Right renal pelvis (tissue), 4 donors: ENCODE results near the gene ABLIM2. TPM values are rescaled to one million over a fixed set of nuclear protein-coding genes. Genes with fewer than 3 reads are reported as not detected.

ENCODE experiments used
- DNase-seq, 4 donors: peaks; one replicate each; pipeline ENCODE4 v3.0.0-alpha.2; 2013; ENCODE audit warnings: low read depth in 4 of 4, low spot score in 3 of 4, missing footprints in 1 of 4
- polyA plus RNA-seq, 4 donors: library from polyadenylated mRNA; unstranded; fragments of 120-200 nt; gene quantifications; one replicate each; pipeline ENCODE4 v1.2.1, GENCODE V29; 2013; ENCODE audit not compliant: insufficient read length in 4 of 4

The ABLIM2 gene
- polyA plus RNA-seq, 4 donors, result 6.4 to 7.6 (median 7.5) TPM

GRCh38 chr4:7971881-7972500 lies 186.6 kb downstream of the ABLIM2 start:
- no peak for DNase-seq

DNA sequence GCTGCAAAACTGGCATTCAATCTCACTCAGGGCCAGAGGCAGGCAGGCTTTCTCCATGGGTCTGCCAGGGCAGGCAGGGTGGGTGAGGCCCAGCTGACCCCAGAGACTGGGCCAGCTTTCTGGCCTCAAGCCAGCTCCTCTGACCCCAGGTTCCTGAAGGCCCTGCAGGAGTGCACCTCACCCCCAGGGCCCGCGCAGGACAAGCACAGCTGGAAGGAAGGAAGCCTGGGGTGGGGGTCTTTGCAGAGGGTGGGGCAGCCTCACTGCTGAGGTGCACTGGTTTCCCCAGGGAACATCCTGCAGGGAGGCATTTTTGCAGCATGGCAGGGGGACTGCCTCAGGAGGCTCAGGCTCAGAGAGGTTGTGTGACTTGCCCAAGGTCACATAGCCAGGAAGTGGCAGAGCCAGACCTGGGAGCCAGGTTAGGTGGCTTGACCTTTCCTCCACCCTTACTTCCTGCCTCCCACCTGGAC lies 187.4 kb downstream of the ABLIM2 start:
- DNase-seq, result no peak

GRCh38 chr4:7970361-7970946 lies 188.2 kb downstream of the ABLIM2 start:
- DNase-seq, result no peak

- DNase-seq, result no peak
Measured at GRCh38 chr4:7968262-7968896, 190.2 kb downstream of the ABLIM2 start.

- DNase-seq, result no peak
Measured at GRCh38 chr4:7967501-7968261, 190.9 kb downstream of the ABLIM2 start.

DNA sequence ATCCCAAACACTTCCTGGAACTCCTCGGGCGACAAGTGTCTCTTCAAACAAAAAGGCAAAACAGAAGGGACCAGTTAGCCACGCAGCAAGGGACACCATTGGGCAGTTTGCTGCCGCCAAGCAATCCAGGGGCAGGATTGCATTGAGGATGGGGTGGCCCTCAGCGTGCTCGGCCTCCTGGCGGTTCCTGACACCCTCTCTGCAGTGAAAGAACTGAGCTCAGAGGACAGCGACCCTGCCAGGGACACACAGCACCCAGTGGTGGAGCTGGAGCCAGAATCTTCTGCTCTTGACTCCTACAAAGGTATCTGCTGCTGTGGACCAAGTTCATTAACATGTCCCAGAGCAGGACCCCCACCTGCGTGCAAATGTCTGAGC lies 191.6 kb downstream of the ABLIM2 start:
- DNase-seq, result no peak

DNA sequence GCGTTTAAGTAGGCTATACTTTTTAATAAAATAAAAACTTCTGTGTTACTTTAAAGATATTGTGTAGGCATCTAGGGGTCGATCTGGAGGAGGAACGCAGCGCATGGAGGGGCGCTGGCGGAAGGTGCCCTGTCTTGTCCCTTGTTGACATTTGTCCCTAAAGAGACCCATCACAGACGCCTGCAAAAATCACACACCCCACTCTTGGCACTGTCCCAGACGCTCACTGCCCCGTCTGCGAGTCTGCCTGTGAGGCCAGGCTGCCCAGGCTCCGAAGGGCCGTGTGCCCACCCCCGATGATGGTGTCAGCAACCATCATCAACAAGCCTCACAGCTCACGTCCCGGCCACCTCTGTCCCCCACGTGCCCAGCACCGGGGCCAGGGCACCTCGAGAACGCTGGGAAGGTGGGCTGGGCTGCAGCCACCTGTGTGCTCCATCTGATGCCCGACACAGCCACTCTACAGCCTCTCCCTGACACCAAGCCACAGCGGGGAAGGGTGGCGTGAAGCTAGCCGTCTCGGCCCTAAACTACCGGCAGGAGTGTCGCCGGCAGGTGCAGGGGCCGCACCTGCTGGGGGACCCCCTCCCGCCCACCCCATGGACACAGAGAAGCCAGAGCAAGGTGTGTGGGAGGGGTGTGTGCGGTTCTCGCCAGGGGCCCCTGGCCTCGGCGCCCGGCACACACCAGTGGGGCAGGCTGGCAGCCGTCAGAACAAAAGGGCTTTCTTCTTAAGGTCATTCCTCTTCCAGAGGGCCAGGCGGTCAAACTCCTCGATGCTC lies 192.1 kb downstream of the ABLIM2 start:
- no peak for DNase-seq

GRCh38 chr4:7964890-7965662 lies 193.5 kb downstream of the ABLIM2 start:
- DNase-seq, result no peak

DNA sequence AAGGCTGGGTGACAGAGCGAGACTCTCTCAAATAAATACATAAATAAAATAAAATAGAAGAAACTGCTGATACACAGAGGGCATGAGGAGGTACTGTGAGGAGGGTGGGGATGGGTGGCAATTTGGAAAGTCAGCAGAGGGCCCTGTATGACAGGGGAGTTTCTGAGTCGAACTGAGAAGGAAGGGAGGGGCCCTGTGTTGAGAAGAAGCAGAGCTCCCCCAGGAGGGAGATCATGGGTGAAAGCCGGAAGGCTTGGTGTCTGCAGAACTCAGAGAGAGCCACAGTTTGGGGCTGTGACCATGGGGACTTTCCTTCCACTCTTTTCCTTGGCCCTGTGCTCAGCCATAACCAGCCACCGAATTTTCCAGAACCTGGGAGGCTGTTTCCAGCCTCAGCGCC lies 194.2 kb downstream of the ABLIM2 start:
- DNase-seq, result no peak

GRCh38 chr4:7963691-7964090 lies 194.9 kb downstream of the ABLIM2 start:
- DNase-seq, result no peak

DNA sequence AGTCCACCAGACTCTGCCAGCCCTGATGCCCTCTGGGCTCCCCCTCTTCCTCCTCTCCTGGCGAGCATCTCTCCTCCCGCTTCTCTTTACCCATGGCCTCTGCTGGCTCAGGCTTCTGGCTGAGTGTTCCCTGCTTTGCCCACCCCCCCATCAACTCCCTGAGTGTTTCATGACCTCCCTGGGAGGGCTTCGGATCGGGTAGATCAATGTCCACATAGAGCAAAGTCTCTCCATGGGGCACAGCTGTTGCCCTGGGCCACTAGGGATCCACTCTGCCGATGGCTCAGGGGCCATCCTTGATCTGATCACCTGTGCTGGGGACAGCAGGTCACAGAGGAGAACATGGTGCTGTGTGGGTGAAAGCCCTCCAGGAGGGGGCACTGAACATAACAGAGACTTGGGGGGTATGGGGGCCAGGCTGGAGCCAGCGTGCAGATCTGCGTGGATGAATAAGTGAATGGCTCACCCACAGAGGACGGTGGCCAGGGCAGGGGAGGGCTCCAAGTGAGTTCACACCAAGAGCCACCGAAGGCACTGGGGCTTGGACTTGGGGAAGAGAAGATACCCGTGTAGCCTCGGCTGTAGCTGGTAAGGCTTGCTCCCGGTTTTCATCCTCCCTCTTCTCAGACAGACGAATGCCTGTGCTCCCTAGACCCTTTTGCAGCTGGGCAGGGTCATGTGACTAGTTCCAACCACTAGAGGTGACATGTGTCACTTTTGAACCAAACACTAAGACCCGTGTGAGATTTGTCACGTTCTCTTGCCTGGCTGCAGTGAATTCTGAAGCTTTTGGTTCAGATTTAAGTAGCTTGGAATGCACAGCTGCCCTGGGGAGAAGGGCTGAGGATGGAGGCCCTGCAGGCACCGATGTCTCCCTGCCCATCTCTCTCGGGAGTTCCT lies 195.8 kb downstream of the ABLIM2 start:
- DNase-seq, result no peak

GRCh38 chr4:7960790-7961655 lies 197.6 kb downstream of the ABLIM2 start:
- DNase-seq, result peak; percentile 66 to 79 (median 70)

GRCh38 chr4:7960017-7960789 lies 198.4 kb downstream of the ABLIM2 start:
- no peak for DNase-seq

- no peak for DNase-seq
Measured at GRCh38 chr4:7959078-7959477, 199.5 kb downstream of the ABLIM2 start.

- no peak for DNase-seq
Measured at GRCh38 chr4:7956934-7957656, 201.5 kb downstream of the ABLIM2 start.

GRCh38 chr4:7956270-7956808 lies 202.3 kb downstream of the ABLIM2 start:
- DNase-seq, result no peak
